Neural cell (in vitro differentiated cells): ENCODE measurements around the gene HDAC4. TPM values are rescaled to one million over a fixed set of nuclear protein-coding genes. Genes with fewer than 3 reads are reported as not detected.

Experiments used
- H2AFZ ChIP-seq: fragments of 200-600, 300-800 bp; sonication (generic), shearing (Covaris generic); 2 replicates; pipeline ENCODE4 v1.6.0; 2014; ENCODE audit warnings: low read depth, mild to moderate bottlenecking, antibody characterized with exemption, low read length, moderate library complexity
- H3F3A ChIP-seq: fragments of 200-600 bp; shearing (Covaris generic); 2 replicates; pipeline ENCODE4 v1.6.1; 2016; ENCODE audit warnings: mild to moderate bottlenecking, moderate library complexity, mixed read lengths, antibody characterized with exemption, low read length; ENCODE audit not compliant: insufficient read depth, poor library complexity, severe bottlenecking
- H3K27ac ChIP-seq: fragments of 200-600, 300-800 bp; sonication (generic), shearing (Covaris generic); 2 replicates; pipeline ENCODE4 v1.5.1; 2014; ENCODE audit warnings: mild to moderate bottlenecking, low read length, moderate library complexity
- H3K27me3 ChIP-seq: fragments of 300-800, 200-600 bp; sonication (generic), shearing (Covaris generic); 2 replicates; pipeline ENCODE4 v1.6.0; 2014; ENCODE audit warnings: mild to moderate bottlenecking, low read depth, low read length, moderate library complexity; ENCODE audit not compliant: insufficient read depth
- H3K36me3 ChIP-seq: fragments of 300-800, 200-600 bp; sonication (generic), shearing (Covaris generic); 2 replicates; pipeline ENCODE4 v1.5.1; 2014; ENCODE audit warnings: mild to moderate bottlenecking, antibody characterized with exemption, low read length, moderate library complexity; ENCODE audit not compliant: insufficient read depth
- H3K4me2 ChIP-seq: fragments of 300-800, 200-600 bp; sonication (generic), shearing (Covaris generic); 2 replicates; pipeline ENCODE4 v1.6.0; 2014; ENCODE audit warnings: mild to moderate bottlenecking, low read length
- H3K4me3 ChIP-seq: fragments of 300-800, 200-600 bp; sonication (generic), shearing (Covaris generic); 2 replicates; pipeline ENCODE4 v1.5.1; 2014; ENCODE audit warnings: mild to moderate bottlenecking, low read length, moderate library complexity
- H3K79me2 ChIP-seq: fragments of 200-600 bp; shearing (Covaris generic); replicated peaks from 2 replicates; pipeline ENCODE4 v1.6.0; 2014; ENCODE audit warnings: mild to moderate bottlenecking, low read length, moderate library complexity; ENCODE audit not compliant: insufficient read depth
- H3K9ac ChIP-seq: fragments of 300-800, 200-600 bp; sonication (generic), shearing (Covaris generic); 2 replicates; pipeline ENCODE4 v1.6.1; 2016; ENCODE audit warnings: mild to moderate bottlenecking, low read length, mixed read lengths
- H3K9me2 ChIP-seq: fragments of 200-600 bp; shearing (Covaris generic); 2 replicates; pipeline ENCODE4 v1.6.1; 2016; ENCODE audit warnings: mild to moderate bottlenecking, low read length, mixed read lengths; ENCODE audit not compliant: insufficient read depth
- H3K9me3 ChIP-seq: fragments of 200-600, 300-800 bp; sonication (generic), shearing (Covaris generic); 2 replicates; pipeline ENCODE4 v1.6.1; 2016; ENCODE audit warnings: mild to moderate bottlenecking, mixed run types, low read length, moderate library complexity, mixed read lengths
- H4K20me1 ChIP-seq: fragments of 200-600 bp; shearing (Covaris generic); 2 replicates; pipeline ENCODE4 v1.6.1; 2016; ENCODE audit warnings: mild to moderate bottlenecking, mixed run types; ENCODE audit not compliant: insufficient read depth
- EP300 ChIP-seq: fragments of 450-650 bp; conservative IDR thresholded peaks from 2 replicates; pipeline ENCODE4 v1.6.1; 2014; ENCODE audit warnings: antibody characterized with exemption, mild to moderate bottlenecking, moderate library complexity; ENCODE audit not compliant: poor library complexity, severe bottlenecking
- EZH2 ChIP-seq: fragments of 200-600, 300-800 bp; shearing (Covaris generic), sonication (generic); IDR thresholded peaks from 2 replicates; pipeline ENCODE4 v1.6.1; 2014; ENCODE audit warnings: antibody characterized with exemption, low read length, borderline replicate concordance, mild to moderate bottlenecking; ENCODE audit not compliant: insufficient read depth, poor library complexity, severe bottlenecking
- MXI1 ChIP-seq: fragments of 450-650 bp; conservative IDR thresholded peaks from 2 replicates; pipeline ENCODE4 v1.6.1; 2014; ENCODE audit warnings: antibody characterized with exemption, mild to moderate bottlenecking; ENCODE audit not compliant: poor library complexity, severe bottlenecking
- POLR2AphosphoS5 ChIP-seq: IDR thresholded peaks from 2 replicates; pipeline ENCODE4 v1.6.1; 2012
- RAD21 ChIP-seq: fragments of 450-650 bp; conservative IDR thresholded peaks from 2 replicates; pipeline ENCODE4 v1.6.1; 2014; ENCODE audit warnings: antibody characterized with exemption, mild to moderate bottlenecking, moderate library complexity
- REST ChIP-seq: IDR thresholded peaks from 2 replicates; pipeline ENCODE4 v1.6.1; 2012; ENCODE audit warnings: borderline replicate concordance
- SMC3 ChIP-seq: fragments of 450-650 bp; conservative IDR thresholded peaks from 2 replicates; pipeline ENCODE4 v1.6.1; 2014; ENCODE audit warnings: antibody characterized with exemption, mild to moderate bottlenecking, moderate library complexity; ENCODE audit not compliant: poor library complexity
- TAF1 ChIP-seq: IDR thresholded peaks from 2 replicates; pipeline ENCODE4 v1.6.1; 2012; ENCODE audit warnings: low read depth
- polyA plus RNA-seq: library from polyadenylated mRNA; depleted of rRNA; stranded (reverse); fragments of >200 nt; gene quantifications from 2 replicates; pipeline ENCODE4 v1.2.3, GENCODE V29; 2014
- TF ChIP-seq, protein P1 (sequence below): fragments of 450-650 bp; IDR thresholded peaks from 2 replicates; pipeline ENCODE4 v1.5.1; 2014; ENCODE audit warnings: antibody characterized with exemption, mild to moderate bottlenecking, moderate library complexity; ENCODE audit not compliant: poor library complexity, severe bottlenecking

The HDAC4 gene
- polyA plus RNA-seq, 1 donor from 2014 or later = 3.4 TPM

GRCh38 chr2:239370876-239371725 lies 29.7 kb downstream of the HDAC4 start:
- Histone ChIP-seq H3F3A (no peaks in the 10 kb centered on the region), H3K36me3 (no peaks in the 10 kb centered on the region), H3K79me2 (no peaks in the 10 kb centered on the region), H3K27me3 (no peaks in the 10 kb centered on the region), H2AFZ (no peak overlapping the region), H3K9me2 (no peaks in the 10 kb centered on the region), H3K27ac (no peak overlapping the region), H3K4me3 (no peak overlapping the region), H3K9ac (no peak overlapping the region), H3K9me3 (no peaks in the 10 kb centered on the region), H3K4me2 (no peak overlapping the region), H4K20me1 (no peaks in the 10 kb centered on the region)
- TF ChIP-seq EP300 (no peak), SMC3 (no peak), EZH2 (no peak), REST (no peak), RAD21 (no peak), MXI1 (no peak), POLR2AphosphoS5 (no peak), TAF1 (no peak)
- TF ChIP-seq, protein P1, sequence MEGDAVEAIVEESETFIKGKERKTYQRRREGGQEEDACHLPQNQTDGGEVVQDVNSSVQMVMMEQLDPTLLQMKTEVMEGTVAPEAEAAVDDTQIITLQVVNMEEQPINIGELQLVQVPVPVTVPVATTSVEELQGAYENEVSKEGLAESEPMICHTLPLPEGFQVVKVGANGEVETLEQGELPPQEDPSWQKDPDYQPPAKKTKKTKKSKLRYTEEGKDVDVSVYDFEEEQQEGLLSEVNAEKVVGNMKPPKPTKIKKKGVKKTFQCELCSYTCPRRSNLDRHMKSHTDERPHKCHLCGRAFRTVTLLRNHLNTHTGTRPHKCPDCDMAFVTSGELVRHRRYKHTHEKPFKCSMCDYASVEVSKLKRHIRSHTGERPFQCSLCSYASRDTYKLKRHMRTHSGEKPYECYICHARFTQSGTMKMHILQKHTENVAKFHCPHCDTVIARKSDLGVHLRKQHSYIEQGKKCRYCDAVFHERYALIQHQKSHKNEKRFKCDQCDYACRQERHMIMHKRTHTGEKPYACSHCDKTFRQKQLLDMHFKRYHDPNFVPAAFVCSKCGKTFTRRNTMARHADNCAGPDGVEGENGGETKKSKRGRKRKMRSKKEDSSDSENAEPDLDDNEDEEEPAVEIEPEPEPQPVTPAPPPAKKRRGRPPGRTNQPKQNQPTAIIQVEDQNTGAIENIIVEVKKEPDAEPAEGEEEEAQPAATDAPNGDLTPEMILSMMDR = no peak

DNA sequence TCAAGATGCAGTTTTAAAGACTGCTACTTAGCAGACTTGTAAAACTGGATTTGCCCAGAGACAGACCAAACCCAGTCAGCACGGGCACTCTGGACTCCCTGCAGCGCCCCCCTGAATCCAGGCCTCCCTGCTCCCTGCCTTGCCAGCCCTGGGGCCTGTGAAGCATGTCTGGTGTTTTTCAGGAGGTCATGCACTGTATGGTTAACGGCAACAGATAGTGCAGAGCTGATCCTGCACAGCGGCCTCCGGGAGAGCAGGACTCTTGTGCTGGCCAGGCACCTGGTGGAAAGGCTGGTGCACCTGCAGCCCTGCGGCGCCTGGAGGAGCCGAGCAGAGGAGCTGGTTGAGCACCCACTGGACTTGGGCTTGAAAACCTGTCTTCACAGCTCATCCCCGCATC lies 30.4 kb downstream of the HDAC4 start:
- no peak overlapping the region for H2AFZ ChIP-seq
- H3K9ac ChIP-seq = no peak overlapping the region
- H3K4me3 ChIP-seq = no peak overlapping the region
- no peak overlapping the region for H3K27ac ChIP-seq
- no peaks in the 10 kb centered on the region for H3K79me2 ChIP-seq
- H3K27me3 ChIP-seq = no peaks in the 10 kb centered on the region
- no peaks in the 10 kb centered on the region for H4K20me1 ChIP-seq
- no peaks in the 10 kb centered on the region for H3K9me2 ChIP-seq
- H3K9me3 ChIP-seq = no peaks in the 10 kb centered on the region
- no peaks in the 10 kb centered on the region for H3K36me3 ChIP-seq
- TF ChIP-seq, protein P1 = no peak
- TF ChIP-seq POLR2AphosphoS5 = no peak
- no peak for TF ChIP-seq EP300
- TF ChIP-seq MXI1 = no peak
- no peak for TF ChIP-seq SMC3
- TF ChIP-seq TAF1 = no peak
- TF ChIP-seq RAD21 = no peak
- TF ChIP-seq EZH2 = no peak
- TF ChIP-seq REST = no peak
- H3F3A ChIP-seq = no peaks in the 10 kb centered on the region
- H3K4me2 ChIP-seq = no peak overlapping the region
